Astrocyte (in vitro differentiated cells and primary cell): ENCODE data around the gene KLHL5. TPM values are rescaled to one million over a fixed set of nuclear protein-coding genes. Genes with fewer than 3 reads are reported as not detected.

ENCODE experiments used
- DNase-seq: peaks from one replicate; pipeline ENCODE4 v3.0.0-alpha.2; 2010; ENCODE audit warnings: low read depth
- FAIRE-seq: peaks from 2 replicates; lab custom pipeline; 2011; peaks lifted over from hg19 to GRCh38; lab: Jason Lieb, UNC
- H2AFZ ChIP-seq: 2 replicates; pipeline ENCODE4 v1.6.0; 2012; ENCODE audit warnings: low read depth, low read length, inconsistent platforms
- H3K27ac ChIP-seq: 2 replicates; pipeline ENCODE4 v1.5.1; 2011; ENCODE audit warnings: low read depth, low read length, inconsistent platforms
- H3K27me3 ChIP-seq: 2 replicates; pipeline ENCODE4 v1.6.0; 2011; ENCODE audit warnings: low read length, inconsistent platforms; ENCODE audit not compliant: insufficient read depth
- H3K36me3 ChIP-seq: 2 replicates; pipeline ENCODE4 v1.5.1; 2011; ENCODE audit warnings: low read length, inconsistent platforms; ENCODE audit not compliant: insufficient read depth
- H3K4me1 ChIP-seq: 2 replicates; pipeline ENCODE4 v1.5.1; 2011; ENCODE audit warnings: low read length, inconsistent platforms; ENCODE audit not compliant: insufficient read depth
- H3K4me2 ChIP-seq: 2 replicates; pipeline ENCODE4 v1.6.0; 2012; ENCODE audit warnings: low read length, inconsistent platforms
- H3K4me3 ChIP-seq: 2 replicates; pipeline ENCODE4 v1.5.1; 2011; ENCODE audit warnings: low read depth, mild to moderate bottlenecking, low read length, inconsistent platforms; ENCODE audit not compliant: insufficient read depth
- H3K79me2 ChIP-seq: 2 replicates; pipeline ENCODE4 v1.6.0; 2012; ENCODE audit warnings: mild to moderate bottlenecking, low read length, inconsistent platforms; ENCODE audit not compliant: insufficient read depth
- H3K9ac ChIP-seq: 2 replicates; pipeline ENCODE4 v1.6.0; 2012; ENCODE audit warnings: mild to moderate bottlenecking, low read length, inconsistent platforms
- H3K9me3 ChIP-seq: 2 replicates; pipeline ENCODE4 v1.5.1; 2012; ENCODE audit warnings: low read depth, mild to moderate bottlenecking, low read length, inconsistent platforms; ENCODE audit not compliant: insufficient read depth
- H4K20me1 ChIP-seq: 2 replicates; pipeline ENCODE4 v1.6.0; 2012; ENCODE audit warnings: low read length, inconsistent platforms; ENCODE audit not compliant: insufficient read depth
- H3K27ac Mint-ChIP-seq: one replicate; pipeline ENCODE4 v1.8.0; 2021; ENCODE audit warnings: mild to moderate bottlenecking, mixed read lengths; ENCODE audit not compliant: unreplicated experiment
- H3K27me3 Mint-ChIP-seq: one replicate; pipeline ENCODE4 v1.8.0; 2021; ENCODE audit warnings: low read depth, mixed read lengths; ENCODE audit not compliant: unreplicated experiment
- H3K36me3 Mint-ChIP-seq: one replicate; pipeline ENCODE4 v1.8.0; 2021; ENCODE audit warnings: low read depth, mixed read lengths; ENCODE audit not compliant: unreplicated experiment
- H3K4me1 Mint-ChIP-seq: one replicate; pipeline ENCODE4 v1.8.0; 2021; ENCODE audit warnings: low read depth, mixed read lengths; ENCODE audit not compliant: unreplicated experiment
- H3K4me3 Mint-ChIP-seq: one replicate; pipeline ENCODE4 v1.8.0; 2021; ENCODE audit warnings: mild to moderate bottlenecking, moderate library complexity, mixed read lengths; ENCODE audit not compliant: unreplicated experiment
- H3K9me3 Mint-ChIP-seq: one replicate; pipeline ENCODE4 v1.8.0; 2021; ENCODE audit warnings: mild to moderate bottlenecking, mixed read lengths; ENCODE audit not compliant: unreplicated experiment
- CTCF ChIP-seq: IDR thresholded peaks from 2 replicates; pipeline ENCODE4 v1.5.1; 2011; ENCODE audit warnings: low read depth, mild to moderate bottlenecking, inconsistent platforms, low read length, moderate library complexity; ENCODE audit not compliant: insufficient read depth
- EZH2 ChIP-seq: IDR thresholded peaks from 2 replicates; pipeline ENCODE4 v1.6.1; 2012; ENCODE audit warnings: mild to moderate bottlenecking, low read length, inconsistent platforms; ENCODE audit not compliant: insufficient read depth
- total RNA-seq: library from RNA; stranded (reverse); gene quantifications from 2 replicates; pipeline ENCODE4 v1.2.1, GENCODE V29; 2021

The KLHL5 gene
- total RNA-seq, 1 donor from 2014 or later = 67.5 TPM

GRCh38 chr4:39061457-39061856 is 575 bp upstream of the KLHL5 start:
- H3K27me3 Mint-ChIP-seq = no peaks in the 10 kb centered on the region
- no peaks in the 10 kb centered on the region for H3K36me3 Mint-ChIP-seq
- H3K9me3 Mint-ChIP-seq = no peaks in the 10 kb centered on the region
- H3K27ac ChIP-seq = no peak overlapping the region
- no peak overlapping the region for H3K27ac Mint-ChIP-seq
- peaks cover 31% of the 10 kb centered on the region for H4K20me1 ChIP-seq
- H3K9me3 ChIP-seq = no peaks in the 10 kb centered on the region
- H3K4me1 ChIP-seq = peaks cover 9% of the 10 kb centered on the region
- H2AFZ ChIP-seq = no peak overlapping the region
- H3K4me3 Mint-ChIP-seq = no peak overlapping the region
- TF ChIP-seq EZH2 (no peak), CTCF (no peak)
- no peak for FAIRE-seq
- H3K9ac ChIP-seq = no peak overlapping the region
- no peaks in the 10 kb centered on the region for H3K36me3 ChIP-seq
- peaks cover 12% of the 10 kb centered on the region for H3K4me1 Mint-ChIP-seq
- no peak overlapping the region for H3K4me2 ChIP-seq
- H3K4me3 ChIP-seq = no peak overlapping the region
- H3K27me3 ChIP-seq = no peaks in the 10 kb centered on the region
- DNase-seq = no peak
- H3K79me2 ChIP-seq = peaks cover 95% of the 10 kb centered on the region

GRCh38 chr4:39062770-39063097 is 702 bp downstream of the KLHL5 start:
- Mint-ChIP-seq H3K4me3 (no peak overlapping the region), H3K27me3 (no peaks in the 10 kb centered on the region), H3K36me3 (no peaks in the 10 kb centered on the region), H3K27ac (no peak overlapping the region), H3K4me1 (peaks cover 20% of the 10 kb centered on the region), H3K9me3 (no peaks in the 10 kb centered on the region)
- H3K27me3 ChIP-seq = no peaks in the 10 kb centered on the region
- no peaks in the 10 kb centered on the region for H3K9me3 ChIP-seq
- H3K9ac ChIP-seq = no peak overlapping the region
- H4K20me1 ChIP-seq = peaks cover 34% of the 10 kb centered on the region
- peaks cover 13% of the 10 kb centered on the region for H3K4me1 ChIP-seq
- no peak overlapping the region for H3K27ac ChIP-seq
- peak overlapping the region; percentile 51 for H3K4me2 ChIP-seq
- no peak for TF ChIP-seq CTCF
- no peak for TF ChIP-seq EZH2
- FAIRE-seq (no peak), DNase-seq (no peak)
- peaks cover 95% of the 10 kb centered on the region for H3K79me2 ChIP-seq
- H3K4me3 ChIP-seq = no peak overlapping the region
- H2AFZ ChIP-seq = peak overlapping the region; percentile 14
- H3K36me3 ChIP-seq = no peaks in the 10 kb centered on the region

GRCh38 chr4:39063430-39063829 is 1.4 kb downstream of the KLHL5 start:
- TF ChIP-seq CTCF = no peak
- TF ChIP-seq EZH2 = no peak
- H3K4me3 Mint-ChIP-seq = no peak overlapping the region
- H3K4me3 ChIP-seq = no peak overlapping the region
- peaks cover 95% of the 10 kb centered on the region for H3K79me2 ChIP-seq
- no peaks in the 10 kb centered on the region for H3K9me3 ChIP-seq
- H3K4me1 ChIP-seq = peaks cover 13% of the 10 kb centered on the region
- no peaks in the 10 kb centered on the region for H3K27me3 ChIP-seq
- H3K4me2 ChIP-seq = no peak overlapping the region
- peaks cover 23% of the 10 kb centered on the region for H3K4me1 Mint-ChIP-seq
- H3K9me3 Mint-ChIP-seq = no peaks in the 10 kb centered on the region
- no peaks in the 10 kb centered on the region for H3K36me3 ChIP-seq
- peak overlapping the region; percentile 16 for H3K27ac Mint-ChIP-seq
- no peak overlapping the region for H2AFZ ChIP-seq
- DNase-seq (no peak), FAIRE-seq (no peak)
- no peaks in the 10 kb centered on the region for H3K36me3 Mint-ChIP-seq
- peaks cover 41% of the 10 kb centered on the region for H4K20me1 ChIP-seq
- no peak overlapping the region for H3K9ac ChIP-seq
- H3K27ac ChIP-seq = no peak overlapping the region
- H3K27me3 Mint-ChIP-seq = no peaks in the 10 kb centered on the region
